Rectal smooth muscle tissue (tissue), 1 donor: Measurements from ENCODE around the gene FIGN.

Experiments used
- H3K27ac ChIP-seq: one replicate; pipeline ENCODE4 v1.7.0; 2013; ENCODE audit warnings: low read depth, low read length, inconsistent platforms
- H3K27me3 ChIP-seq: one replicate; pipeline ENCODE4 v1.7.0; 2013; ENCODE audit warnings: low read length; ENCODE audit not compliant: control insufficient read depth, insufficient read depth
- H3K36me3 ChIP-seq: one replicate; pipeline ENCODE4 v1.7.0; 2013; ENCODE audit warnings: low read length; ENCODE audit not compliant: control insufficient read depth, insufficient read depth
- H3K4me1 ChIP-seq: one replicate; pipeline ENCODE4 v1.7.0; 2013; ENCODE audit warnings: low read length; ENCODE audit not compliant: control insufficient read depth, insufficient read depth
- H3K4me3 ChIP-seq: one replicate; pipeline ENCODE4 v1.7.0; 2013; ENCODE audit warnings: low read length
- H3K9ac ChIP-seq: one replicate; pipeline ENCODE4 v1.7.0; 2013; ENCODE audit warnings: low read length

The FIGN gene

DNA sequence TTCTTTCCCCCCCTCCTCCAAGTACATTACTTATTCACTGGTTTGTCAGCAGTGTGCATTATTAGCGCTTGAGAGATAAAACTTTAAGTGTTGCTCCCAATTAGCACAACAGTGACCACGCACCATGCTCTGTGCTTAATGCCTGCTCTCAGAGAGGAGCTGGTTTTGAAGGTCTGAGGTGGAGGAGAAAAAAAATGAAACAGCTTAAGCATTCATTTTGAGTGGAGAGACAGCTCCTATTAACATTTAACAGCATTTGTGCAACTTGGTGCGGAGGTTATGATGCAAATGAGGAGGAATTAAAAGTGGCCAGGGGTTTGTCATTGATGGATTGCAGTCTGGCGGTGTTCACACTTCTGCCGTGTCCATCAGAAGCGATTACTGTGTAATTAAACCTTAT is 141.8 kb downstream of the FIGN start:
- H3K9ac ChIP-seq: no peak overlapping the region

GRCh38 chr2:163592954-163593622 is 142.7 kb downstream of the FIGN start:
- Histone ChIP-seq H3K27ac (no peak overlapping the region), H3K9ac (no peak overlapping the region), H3K4me1 (no peaks in the 10 kb centered on the region), H3K36me3 (no peaks in the 10 kb centered on the region), H3K27me3 (no peaks in the 10 kb centered on the region), H3K4me3 (no peak overlapping the region)

More for the DNA sequence above, 141.8 kb downstream of the FIGN start:
- Histone ChIP-seq H3K27ac (no peak overlapping the region), H3K4me1 (no peaks in the 10 kb centered on the region), H3K4me3 (no peak overlapping the region), H3K27me3 (no peaks in the 10 kb centered on the region), H3K36me3 (no peaks in the 10 kb centered on the region)

- Histone ChIP-seq H3K27ac (no peak overlapping the region), H3K27me3 (no peaks in the 10 kb centered on the region), H3K4me1 (no peaks in the 10 kb centered on the region), H3K9ac (no peak overlapping the region), H3K4me3 (no peak overlapping the region), H3K36me3 (no peaks in the 10 kb centered on the region)
Measured at GRCh38 chr2:163591461-163591860, 144.3 kb downstream of the FIGN start.

DNA sequence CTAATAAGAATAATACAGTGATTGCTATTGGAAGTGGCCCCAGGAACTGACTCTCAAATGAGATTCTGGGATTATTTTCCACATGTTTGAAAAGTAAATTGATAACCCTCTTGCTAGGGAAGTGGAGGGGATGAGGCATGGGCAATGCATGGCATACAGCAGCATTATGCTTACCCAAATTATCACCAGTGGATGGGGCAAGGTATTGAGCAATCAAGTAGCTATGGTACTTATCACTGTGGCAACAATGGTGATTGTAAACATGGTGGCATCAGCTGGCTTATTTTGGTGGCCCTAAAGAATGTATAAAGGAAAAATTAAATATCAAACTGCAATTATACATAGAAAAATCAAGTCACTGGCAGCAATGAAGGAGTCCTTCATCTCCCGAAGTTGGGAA is 155.1 kb downstream of the FIGN start:
- H3K27ac ChIP-seq: no peak overlapping the region
- no peak overlapping the region for H3K4me3 ChIP-seq
- no peaks in the 10 kb centered on the region for H3K4me1 ChIP-seq
- H3K9ac ChIP-seq: no peak overlapping the region
- H3K27me3 ChIP-seq: no peaks in the 10 kb centered on the region
- H3K36me3 ChIP-seq: no peaks in the 10 kb centered on the region

DNA sequence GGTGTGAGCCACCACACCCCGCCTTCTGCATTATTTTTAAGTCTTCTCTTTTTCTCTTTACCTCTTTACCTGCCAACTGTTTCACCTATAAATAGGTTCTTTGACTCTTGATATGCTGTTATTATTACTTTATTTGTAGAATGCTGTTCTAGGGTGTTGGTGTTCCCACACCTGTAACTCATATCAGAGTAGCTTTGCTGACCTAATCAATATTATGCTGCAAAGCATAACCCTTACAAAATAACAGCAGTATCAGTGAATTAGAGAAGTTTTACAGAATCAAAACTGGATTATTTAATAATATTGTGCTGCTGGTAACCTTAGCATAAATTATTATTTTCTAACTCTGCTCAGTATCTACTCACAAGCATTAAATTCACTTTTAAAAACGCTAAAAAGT is 161.5 kb downstream of the FIGN start:
- H3K4me3 ChIP-seq: no peak overlapping the region
- no peaks in the 10 kb centered on the region for H3K4me1 ChIP-seq
- H3K9ac ChIP-seq: no peak overlapping the region
- no peaks in the 10 kb centered on the region for H3K36me3 ChIP-seq
- no peaks in the 10 kb centered on the region for H3K27me3 ChIP-seq
- no peak overlapping the region for H3K27ac ChIP-seq

- H3K4me3 ChIP-seq: no peak overlapping the region
- no peak overlapping the region for H3K27ac ChIP-seq
- no peak overlapping the region for H3K9ac ChIP-seq
- no peaks in the 10 kb centered on the region for H3K36me3 ChIP-seq
- no peaks in the 10 kb centered on the region for H3K4me1 ChIP-seq
- no peaks in the 10 kb centered on the region for H3K27me3 ChIP-seq
Measured at GRCh38 chr2:163573652-163574051, 162.2 kb downstream of the FIGN start.

DNA sequence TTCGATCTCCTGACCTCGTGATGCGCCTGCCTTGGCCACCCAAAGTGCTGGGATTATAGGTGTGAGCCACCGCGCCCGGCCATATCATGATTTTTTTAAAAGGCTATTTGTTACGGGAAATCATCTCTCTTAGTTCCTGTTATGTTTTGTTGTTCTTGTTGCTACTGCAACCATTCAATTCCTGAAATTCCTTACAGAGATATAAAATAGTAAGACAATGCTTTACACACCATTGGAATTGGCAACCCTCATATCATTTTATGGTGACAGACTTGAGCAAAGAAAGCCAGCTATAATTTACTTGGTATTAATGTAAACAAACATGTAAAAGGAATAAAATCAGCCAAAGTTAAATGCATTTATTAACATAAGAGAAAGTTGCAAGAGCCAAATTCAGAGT is 163.0 kb downstream of the FIGN start:
- Histone ChIP-seq H3K36me3 (no peaks in the 10 kb centered on the region), H3K9ac (no peak overlapping the region), H3K27ac (no peak overlapping the region), H3K27me3 (no peaks in the 10 kb centered on the region), H3K4me3 (no peak overlapping the region), H3K4me1 (no peaks in the 10 kb centered on the region)

DNA sequence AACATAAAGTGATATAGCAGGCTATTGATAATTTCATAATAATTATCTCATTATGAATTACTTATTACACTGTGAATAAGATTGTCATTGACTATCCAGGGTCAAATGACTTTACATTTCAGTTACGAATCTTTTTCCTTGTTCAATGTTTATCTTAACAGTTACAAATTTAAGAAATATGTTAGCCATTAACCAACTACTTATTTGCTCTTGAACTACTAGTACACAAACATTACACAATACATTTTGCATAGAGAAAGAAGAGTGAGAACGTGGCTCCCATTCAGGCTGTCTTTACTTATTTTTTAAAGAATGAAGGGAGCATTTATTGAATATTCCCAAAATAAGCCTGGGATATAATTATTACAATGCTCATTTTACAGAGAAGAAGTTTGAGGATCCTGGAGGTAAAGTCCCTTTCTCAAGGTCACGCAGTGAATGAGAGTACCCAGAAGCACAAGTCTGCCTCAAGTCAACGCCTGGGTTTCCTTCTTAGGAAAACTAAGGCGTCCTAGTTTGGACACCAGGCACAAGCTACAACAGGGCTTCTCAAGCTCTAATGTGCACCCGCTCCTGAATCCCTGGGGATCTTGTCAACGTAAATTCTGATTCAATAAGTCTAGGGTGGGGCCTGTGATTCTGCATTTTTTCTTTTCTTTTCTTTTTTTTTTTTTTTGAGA is 164.2 kb downstream of the FIGN start:
- H3K9ac ChIP-seq: no peak overlapping the region
- H3K36me3 ChIP-seq: no peaks in the 10 kb centered on the region
- H3K27ac ChIP-seq: no peak overlapping the region
- no peaks in the 10 kb centered on the region for H3K4me1 ChIP-seq
- no peaks in the 10 kb centered on the region for H3K27me3 ChIP-seq
- no peak overlapping the region for H3K4me3 ChIP-seq

DNA sequence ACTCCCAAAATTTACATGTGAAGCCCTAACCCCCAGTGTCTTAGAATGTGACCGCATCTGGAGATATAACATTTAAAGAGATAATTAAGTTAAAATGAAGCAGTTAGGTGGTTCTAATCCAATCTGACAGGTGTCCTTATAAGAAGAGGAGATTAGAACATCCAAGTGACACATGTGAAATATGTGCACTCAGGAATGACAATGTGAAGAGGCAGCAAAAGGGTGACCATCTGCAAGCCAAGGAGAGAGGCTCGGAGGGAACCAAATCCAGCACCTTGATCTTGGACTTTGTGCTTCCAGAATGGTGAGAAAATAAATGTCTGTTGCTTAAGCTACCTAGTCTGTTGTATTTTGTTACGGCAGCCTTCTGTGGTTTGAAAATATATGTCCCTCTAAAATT is 165.4 kb downstream of the FIGN start:
- no peaks in the 10 kb centered on the region for H3K4me1 ChIP-seq
- no peaks in the 10 kb centered on the region for H3K27me3 ChIP-seq
- no peak overlapping the region for H3K9ac ChIP-seq
- H3K27ac ChIP-seq: no peak overlapping the region
- H3K4me3 ChIP-seq: no peak overlapping the region
- no peaks in the 10 kb centered on the region for H3K36me3 ChIP-seq

DNA sequence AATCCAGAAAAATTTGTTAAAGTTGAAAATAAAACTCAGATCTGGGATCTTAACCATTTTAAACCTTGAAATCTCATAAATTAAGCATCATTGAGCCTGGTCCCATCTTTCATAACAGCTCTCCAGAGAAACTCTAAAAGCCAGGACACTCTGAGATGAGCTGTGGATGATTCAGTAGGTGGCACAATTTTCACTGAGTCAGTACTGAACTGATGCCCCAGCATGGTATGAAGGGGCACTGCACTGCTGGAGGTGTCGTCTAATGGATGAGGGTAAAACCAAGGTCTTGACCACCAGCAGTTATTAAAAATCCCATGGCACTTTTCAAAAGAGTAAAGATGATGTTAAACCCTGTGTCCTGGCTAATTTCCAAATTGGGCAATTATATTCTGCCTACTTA is 170.6 kb downstream of the FIGN start:
- H3K4me3 ChIP-seq: no peak overlapping the region
- no peaks in the 10 kb centered on the region for H3K36me3 ChIP-seq
- no peaks in the 10 kb centered on the region for H3K27me3 ChIP-seq
- no peaks in the 10 kb centered on the region for H3K4me1 ChIP-seq
- H3K27ac ChIP-seq: no peak overlapping the region
- H3K9ac ChIP-seq: no peak overlapping the region

DNA sequence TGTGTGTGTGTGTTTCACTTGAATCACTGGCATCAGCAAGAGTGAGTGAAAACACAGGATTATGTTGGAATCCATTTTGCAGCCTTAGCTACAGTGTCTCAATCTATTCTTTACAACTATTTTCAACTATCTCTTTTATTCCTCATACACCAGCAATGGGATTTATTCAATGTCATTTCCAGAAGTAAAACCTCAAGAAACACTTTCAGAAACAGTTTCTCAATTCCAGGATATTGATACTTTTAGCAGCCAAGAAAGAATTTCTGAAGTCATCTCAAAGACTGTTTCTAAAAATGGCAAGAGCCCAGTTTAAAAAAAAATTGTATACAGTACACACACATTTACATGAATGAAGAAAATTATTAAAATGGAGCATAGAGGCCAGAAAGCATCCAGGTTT is 171.6 kb downstream of the FIGN start:
- no peak overlapping the region for H3K9ac ChIP-seq
- H3K27ac ChIP-seq: no peak overlapping the region
- H3K36me3 ChIP-seq: no peaks in the 10 kb centered on the region
- H3K4me3 ChIP-seq: no peak overlapping the region
- no peaks in the 10 kb centered on the region for H3K27me3 ChIP-seq
- H3K4me1 ChIP-seq: no peaks in the 10 kb centered on the region

- Histone ChIP-seq H3K9ac (no peak overlapping the region), H3K4me1 (no peaks in the 10 kb centered on the region), H3K27me3 (no peaks in the 10 kb centered on the region), H3K27ac (no peak overlapping the region), H3K36me3 (no peaks in the 10 kb centered on the region), H3K4me3 (no peak overlapping the region)
Measured at GRCh38 chr2:163563336-163563735, 172.5 kb downstream of the FIGN start.
